Pulmonary artery endothelial cell (primary cell): Measurements from ENCODE around the gene PRSS33. TPM values are rescaled to one million over a fixed set of nuclear protein-coding genes. Genes with fewer than 3 reads are reported as not detected.

Experiments used
- DNase-seq: peaks from one replicate; pipeline ENCODE4 v3.0.0-alpha.2; 2011; ENCODE audit warnings: low read depth, low spot score
- total RNA-seq: library from RNA; depleted of rRNA; stranded (reverse); fragments of >200 nt; gene quantifications from 2 replicates; pipeline ENCODE4 v1.2.3, GENCODE V29; 2014

Gene PRSS33
- total RNA-seq, 1 donor from 2014 or later = not detected

GRCh38 chr16:2777231-2777902 is 10.0 kb downstream of the PRSS33 start, which contains the start of gene ELOB:
Gene ELOB, minus strand, starts transcription at chr16:2777280. Its CDS starts 41 bp downstream, at chr16:2777239.
- no peak for DNase-seq

- DNase-seq = no peak
Observed at GRCh38 chr16:2776500-2777139, 10.7 kb downstream of the PRSS33 start.

- no peak for DNase-seq
Observed at GRCh38 chr16:2775765-2776499, 11.4 kb downstream of the PRSS33 start.

- DNase-seq = no peak
Observed at GRCh38 chr16:2775131-2775716, 12.1 kb downstream of the PRSS33 start.

GRCh38 chr16:2774161-2774891 is 13.0 kb downstream of the PRSS33 start:
- DNase-seq = no peak

- no peak for DNase-seq
Observed at GRCh38 chr16:2773188-2773968, 14.0 kb downstream of the PRSS33 start.

DNA sequence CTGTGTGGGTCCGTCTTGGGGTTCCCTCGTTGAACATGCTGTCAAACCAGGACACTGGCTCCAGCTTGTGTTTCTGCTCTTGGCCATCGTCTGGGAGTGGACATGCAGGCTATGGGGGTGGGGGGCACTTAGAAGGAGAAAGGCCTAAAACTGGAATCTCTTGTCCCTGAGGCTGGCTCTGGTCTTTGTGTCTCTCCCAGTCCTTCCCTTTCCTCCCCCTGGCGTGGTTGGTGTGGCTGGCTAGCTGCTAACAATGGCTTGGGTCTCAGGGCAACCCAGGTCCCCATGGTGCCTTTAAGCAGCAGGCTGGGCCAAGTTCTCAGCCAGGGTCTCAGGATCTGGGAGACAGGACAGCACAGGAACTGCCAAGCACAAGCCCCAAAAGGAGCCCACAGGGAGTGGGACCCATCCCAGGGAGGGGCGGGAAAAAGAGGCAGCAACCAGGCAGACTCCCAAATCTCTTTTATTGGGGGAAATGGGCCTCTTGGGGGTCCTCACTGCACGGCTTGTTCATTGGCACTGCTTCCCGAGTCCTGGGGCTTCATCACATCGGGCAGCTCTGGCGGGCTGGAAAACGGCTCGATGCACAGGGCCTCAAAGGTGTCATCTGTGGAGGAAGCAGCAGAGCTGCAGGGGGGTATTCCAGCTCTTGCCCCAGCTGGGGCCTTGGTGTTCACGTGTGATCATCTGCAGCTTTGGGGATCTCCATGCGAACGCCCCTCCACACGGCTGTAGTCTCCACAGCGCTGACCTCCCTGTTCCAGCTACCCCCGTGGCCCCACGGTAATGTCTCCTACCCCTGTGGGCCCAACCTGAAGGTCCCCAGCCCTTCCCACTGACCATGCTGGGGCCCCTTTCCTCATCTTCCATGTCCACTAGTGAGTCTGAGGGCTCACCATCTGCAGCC is 15.6 kb downstream of the PRSS33 start:
- DNase-seq = no peak

DNA sequence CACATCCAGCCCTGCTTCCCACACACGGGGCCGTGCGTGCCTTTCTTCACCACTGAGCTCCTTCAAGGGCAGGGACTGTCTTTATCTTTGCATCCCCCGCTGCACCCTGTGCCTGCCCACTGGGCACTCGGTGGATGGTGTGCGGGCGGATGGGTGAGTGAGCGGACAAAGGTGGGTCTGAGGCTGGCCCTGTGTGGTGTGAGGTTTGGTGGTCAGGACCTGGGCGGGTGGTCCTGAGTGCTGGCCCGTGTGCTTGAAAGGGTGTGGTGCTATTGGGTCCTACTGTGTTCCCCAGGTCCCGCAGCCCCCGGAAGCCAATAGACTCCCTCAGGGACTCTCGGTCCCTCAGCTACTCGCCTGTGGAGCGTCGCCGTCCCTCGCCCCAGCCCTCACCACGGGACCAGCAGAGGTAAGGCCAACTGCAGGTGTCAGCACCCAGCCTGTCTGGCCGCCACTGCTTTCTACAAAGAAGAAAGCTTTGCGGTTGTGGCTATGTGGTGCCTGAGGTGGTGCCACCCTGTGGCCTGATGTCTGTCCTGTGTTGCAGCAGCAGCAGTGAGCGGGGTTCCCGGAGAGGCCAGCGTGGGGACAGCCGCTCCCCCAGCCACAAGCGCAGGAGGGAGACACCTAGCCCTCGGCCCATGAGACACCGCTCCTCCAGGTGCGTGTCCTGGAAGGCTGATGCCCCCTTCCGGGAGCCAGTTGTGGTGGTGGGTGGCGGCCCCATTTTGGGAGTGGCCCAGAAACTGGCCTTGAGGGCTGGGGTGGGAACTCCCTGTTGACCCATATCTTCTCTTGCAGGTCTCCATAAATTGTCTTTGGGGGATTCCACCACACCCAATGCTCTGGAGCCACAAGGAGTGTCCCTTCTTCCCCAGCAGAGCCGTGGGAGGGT is 17.1 kb downstream of the PRSS33 start:
- no peak for DNase-seq

DNA sequence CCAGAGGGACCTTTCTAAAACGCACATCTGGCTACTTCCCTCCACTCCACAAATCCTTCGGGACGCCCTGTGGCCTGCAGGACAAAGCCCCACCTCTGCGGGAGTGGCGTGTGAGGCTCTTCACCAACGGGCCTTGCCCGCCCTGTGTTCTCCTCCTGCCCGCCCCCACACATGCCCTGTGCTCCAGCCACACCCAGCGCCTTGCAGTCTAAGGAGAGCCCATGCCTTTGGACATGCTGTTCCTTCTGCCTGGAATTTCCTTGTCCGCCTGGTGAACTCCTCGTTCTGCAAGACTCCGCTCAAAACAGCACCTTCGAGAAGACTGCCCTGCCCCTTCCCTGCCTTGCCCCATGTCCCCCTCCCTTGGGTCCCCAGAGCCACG is 17.7 kb downstream of the PRSS33 start:
- DNase-seq = no peak

- no peak for DNase-seq
Observed at GRCh38 chr16:2769100-2769529, 18.2 kb downstream of the PRSS33 start.

DNA sequence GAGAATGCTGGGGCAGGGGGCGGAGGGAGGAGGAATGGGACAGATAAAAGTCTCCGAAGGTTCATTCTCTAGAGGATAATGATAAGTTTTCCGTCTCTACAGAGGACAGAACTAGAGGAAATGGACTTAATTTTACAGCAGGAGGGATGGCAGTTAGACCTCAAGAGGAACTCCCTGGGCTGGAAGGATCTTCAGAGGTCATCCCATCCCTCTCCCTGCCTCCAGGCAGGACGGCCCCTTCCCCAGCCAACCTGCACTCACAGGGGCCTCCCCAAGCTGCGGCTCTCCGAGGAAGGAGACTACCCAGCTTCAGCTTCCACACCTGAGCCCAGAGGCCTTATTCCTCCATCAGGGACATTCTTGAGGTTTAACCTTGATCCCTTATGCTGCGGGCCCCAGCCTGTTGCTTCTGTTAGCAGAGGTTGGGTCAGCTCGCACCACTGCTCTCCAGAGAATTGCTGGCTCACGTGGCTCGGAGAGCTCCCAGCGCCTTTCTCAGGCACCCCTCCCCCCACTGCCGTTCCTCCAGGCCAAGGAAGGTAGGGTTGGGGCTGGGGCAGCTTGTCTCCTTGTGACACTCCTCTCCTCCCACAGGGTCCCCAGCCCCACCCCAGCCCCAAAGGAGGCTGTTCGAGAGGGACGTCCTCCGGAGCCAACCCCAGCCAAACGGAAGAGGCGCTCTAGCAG is 18.8 kb downstream of the PRSS33 start:
- DNase-seq = no peak

DNA sequence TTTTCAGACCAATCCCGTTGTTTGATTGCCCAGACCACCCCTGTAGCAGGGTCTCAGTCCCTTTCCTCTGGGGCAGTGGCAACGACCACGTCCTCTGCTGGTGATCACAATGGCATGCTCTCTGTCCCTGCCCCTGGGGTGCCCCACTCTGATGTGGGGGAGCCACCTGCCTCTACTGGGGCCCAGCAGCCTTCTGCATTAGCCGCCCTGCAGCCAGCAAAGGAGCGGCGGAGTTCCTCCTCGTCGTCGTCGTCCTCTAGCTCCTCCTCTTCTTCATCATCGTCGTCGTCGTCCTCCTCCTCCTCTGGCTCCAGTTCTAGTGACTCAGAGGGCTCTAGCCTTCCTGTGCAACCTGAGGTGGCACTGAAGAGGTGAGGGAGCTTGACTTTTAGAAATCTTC is 19.5 kb downstream of the PRSS33 start:
- no peak for DNase-seq

DNA sequence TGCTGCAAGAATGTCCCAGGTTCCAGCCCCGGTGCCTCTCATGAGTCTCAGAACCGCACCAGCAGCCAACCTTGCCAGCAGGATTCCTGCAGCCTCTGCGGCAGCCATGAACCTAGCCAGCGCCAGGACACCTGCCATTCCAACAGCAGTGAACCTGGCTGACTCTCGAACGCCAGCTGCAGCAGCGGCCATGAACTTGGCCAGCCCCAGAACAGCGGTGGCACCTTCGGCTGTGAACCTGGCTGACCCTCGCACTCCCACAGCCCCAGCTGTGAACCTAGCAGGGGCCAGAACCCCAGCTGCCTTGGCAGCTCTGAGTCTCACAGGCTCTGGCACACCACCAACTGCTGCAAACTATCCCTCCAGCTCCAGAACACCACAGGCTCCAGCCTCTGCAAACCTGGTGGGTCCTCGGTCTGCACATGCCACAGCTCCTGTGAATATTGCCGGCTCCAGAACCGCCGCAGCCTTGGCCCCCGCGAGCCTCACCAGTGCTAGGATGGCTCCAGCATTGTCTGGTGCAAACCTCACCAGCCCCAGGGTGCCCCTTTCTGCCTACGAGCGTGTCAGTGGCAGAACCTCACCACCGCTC is 20.1 kb downstream of the PRSS33 start:
- DNase-seq = no peak

GRCh38 chr16:2766430-2767139 is 20.8 kb downstream of the PRSS33 start:
- no peak for DNase-seq

GRCh38 chr16:2765462-2766404 is 21.6 kb downstream of the PRSS33 start:
- no peak for DNase-seq

DNA sequence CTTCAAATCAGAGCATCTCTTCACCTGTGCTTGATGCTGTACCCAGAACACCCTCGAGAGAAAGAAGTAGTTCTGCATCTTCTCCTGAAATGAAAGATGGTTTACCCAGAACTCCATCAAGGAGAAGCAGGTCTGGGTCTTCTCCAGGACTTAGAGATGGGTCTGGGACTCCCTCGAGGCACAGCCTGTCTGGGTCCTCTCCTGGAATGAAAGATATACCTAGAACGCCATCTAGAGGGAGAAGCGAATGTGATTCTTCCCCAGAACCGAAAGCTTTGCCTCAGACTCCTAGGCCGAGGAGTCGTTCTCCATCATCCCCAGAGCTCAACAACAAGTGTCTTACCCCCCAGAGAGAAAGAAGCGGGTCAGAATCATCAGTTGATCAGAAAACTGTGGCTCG is 22.6 kb downstream of the PRSS33 start:
- DNase-seq = no peak
